ENCODE data around the gene PRIM2.
"Not testable (repeated sequence)": the region's sequence is repeated elsewhere in the genome, so short reads cannot be mapped to it uniquely, and the experiment has no call there.

PRIM2 gene

GRCh38 chr6:57392047-57392446 lies 74.6 kb downstream of the PRIM2 start:
- not testable (repeated sequence) for H3K4me3 Mint-ChIP-seq; H3K9me3 Mint-ChIP-seq; ATAC-seq (replicated peaks; ENCODE audit: extremely low read depth, poor library complexity, severe bottlenecking); H3K36me3 Mint-ChIP-seq (ENCODE audit: insufficient read depth); H3K27ac Mint-ChIP-seq (ENCODE audit: low read depth); H3K27me3 Mint-ChIP-seq; DNase-seq (ENCODE audit: low spot score in 2 of 2)
- H3K4me1 Mint-ChIP-seq = peaks cover 30% of the 10 kb centered on the region

GRCh38 chr6:57419341-57419740 lies 101.9 kb downstream of the PRIM2 start:
- not testable (repeated sequence) for H3K27ac Mint-ChIP-seq (ENCODE audit: low read depth); H3K4me3 Mint-ChIP-seq; H3K27me3 Mint-ChIP-seq; H3K36me3 Mint-ChIP-seq (ENCODE audit: insufficient read depth); ATAC-seq (replicated peaks; ENCODE audit: extremely low read depth, poor library complexity, severe bottlenecking); H3K9me3 Mint-ChIP-seq; DNase-seq (ENCODE audit: low spot score in 2 of 2)
- H3K4me1 Mint-ChIP-seq = peaks cover 20% of the 10 kb centered on the region

- peaks cover 20% of the 10 kb centered on the region for H3K4me1 Mint-ChIP-seq
- DNase-seq (ENCODE audit: low spot score in 2 of 2) (no peak), ATAC-seq (replicated peaks; ENCODE audit: extremely low read depth, poor library complexity, severe bottlenecking) (no peak)
- no peak overlapping the region for H3K27ac Mint-ChIP-seq (ENCODE audit: low read depth)
- peaks cover 3% of the 10 kb centered on the region for H3K36me3 Mint-ChIP-seq (ENCODE audit: insufficient read depth)
- H3K9me3 Mint-ChIP-seq = no peaks in the 10 kb centered on the region
- H3K27me3 Mint-ChIP-seq = no peaks in the 10 kb centered on the region
- H3K4me3 Mint-ChIP-seq = no peak overlapping the region
These were observed 104.1 kb downstream of the PRIM2 start for GRCh38 chr6:57421503-57421902.

GRCh38 chr6:57423468-57423867 lies 106.0 kb downstream of the PRIM2 start:
- Mint-ChIP-seq H3K4me3 (no peak overlapping the region), H3K27me3 (no peaks in the 10 kb centered on the region), H3K36me3 (ENCODE audit: insufficient read depth) (peaks cover 3% of the 10 kb centered on the region), H3K4me1 (peaks cover 20% of the 10 kb centered on the region), H3K9me3 (no peaks in the 10 kb centered on the region), H3K27ac (ENCODE audit: low read depth) (no peak overlapping the region)
- no peak for ATAC-seq (replicated peaks; ENCODE audit: extremely low read depth, poor library complexity, severe bottlenecking)
- no peak for DNase-seq (ENCODE audit: low spot score in 2 of 2)

- ATAC-seq (replicated peaks; ENCODE audit: extremely low read depth, poor library complexity, severe bottlenecking); H3K4me3 Mint-ChIP-seq; H3K27me3 Mint-ChIP-seq; H3K9me3 Mint-ChIP-seq; DNase-seq (ENCODE audit: low spot score in 2 of 2); H3K36me3 Mint-ChIP-seq (ENCODE audit: insufficient read depth): not testable (repeated sequence)
- Mint-ChIP-seq H3K4me1 (peaks cover 38% of the 10 kb centered on the region), H3K27ac (ENCODE audit: low read depth) (peak overlapping the region; percentile 67)
These were observed 114.3 kb downstream of the PRIM2 start for GRCh38 chr6:57431742-57432141.

- peak overlapping the region; percentile 67 for H3K27ac Mint-ChIP-seq (ENCODE audit: low read depth)
- no peak overlapping the region for H3K4me3 Mint-ChIP-seq
- ATAC-seq (replicated peaks; ENCODE audit: extremely low read depth, poor library complexity, severe bottlenecking) (no peak), DNase-seq (ENCODE audit: low spot score in 2 of 2) (no peak)
- H3K4me1 Mint-ChIP-seq = peaks cover 38% of the 10 kb centered on the region
- peaks cover 3% of the 10 kb centered on the region for H3K36me3 Mint-ChIP-seq (ENCODE audit: insufficient read depth)
- H3K9me3 Mint-ChIP-seq = no peaks in the 10 kb centered on the region
- H3K27me3 Mint-ChIP-seq = no peaks in the 10 kb centered on the region
These were observed 114.7 kb downstream of the PRIM2 start for GRCh38 chr6:57432157-57432556.

- H3K4me1 Mint-ChIP-seq = peaks cover 38% of the 10 kb centered on the region
- peak overlapping the region; percentile 13 for H3K27ac Mint-ChIP-seq (ENCODE audit: low read depth)
- H3K9me3 Mint-ChIP-seq = no peaks in the 10 kb centered on the region
- peaks cover 3% of the 10 kb centered on the region for H3K36me3 Mint-ChIP-seq (ENCODE audit: insufficient read depth)
- ATAC-seq (replicated peaks; ENCODE audit: extremely low read depth, poor library complexity, severe bottlenecking) (peak; percentile 60), DNase-seq (ENCODE audit: low spot score in 2 of 2) (no peak)
- H3K4me3 Mint-ChIP-seq = peak overlapping the region; percentile 16
- no peaks in the 10 kb centered on the region for H3K27me3 Mint-ChIP-seq
These were observed 115.7 kb downstream of the PRIM2 start for GRCh38 chr6:57432919-57433684.

GRCh38 chr6:57433790-57434189 lies 116.4 kb downstream of the PRIM2 start:
- DNase-seq (ENCODE audit: low spot score in 2 of 2); H3K4me3 Mint-ChIP-seq; ATAC-seq (replicated peaks; ENCODE audit: extremely low read depth, poor library complexity, severe bottlenecking); H3K9me3 Mint-ChIP-seq; H3K27me3 Mint-ChIP-seq; H3K36me3 Mint-ChIP-seq (ENCODE audit: insufficient read depth): not testable (repeated sequence)
- Mint-ChIP-seq H3K4me1 (peaks cover 38% of the 10 kb centered on the region), H3K27ac (ENCODE audit: low read depth) (peak overlapping the region; percentile 77)

- Mint-ChIP-seq H3K27ac (ENCODE audit: low read depth) (peak overlapping the region; percentile 77), H3K4me3 (no peak overlapping the region), H3K27me3 (no peaks in the 10 kb centered on the region), H3K4me1 (peaks cover 35% of the 10 kb centered on the region), H3K36me3 (ENCODE audit: insufficient read depth) (peaks cover 3% of the 10 kb centered on the region), H3K9me3 (no peaks in the 10 kb centered on the region)
- DNase-seq (ENCODE audit: low spot score in 2 of 2) (no peak), ATAC-seq (replicated peaks; ENCODE audit: extremely low read depth, poor library complexity, severe bottlenecking) (no peak)
These were observed 117.5 kb downstream of the PRIM2 start for GRCh38 chr6:57434944-57435343.

- Mint-ChIP-seq H3K27me3 (no peaks in the 10 kb centered on the region), H3K4me3 (no peak overlapping the region), H3K4me1 (peaks cover 33% of the 10 kb centered on the region), H3K27ac (ENCODE audit: low read depth) (no peak overlapping the region), H3K36me3 (ENCODE audit: insufficient read depth) (peaks cover 3% of the 10 kb centered on the region), H3K9me3 (no peaks in the 10 kb centered on the region)
- ATAC-seq (replicated peaks; ENCODE audit: extremely low read depth, poor library complexity, severe bottlenecking) (no peak), DNase-seq (ENCODE audit: low spot score in 2 of 2) (no peak)
These were observed 118.2 kb downstream of the PRIM2 start for GRCh38 chr6:57435475-57436160.

GRCh38 chr6:57440735-57441134 lies 123.3 kb downstream of the PRIM2 start:
- H3K4me3 Mint-ChIP-seq; H3K36me3 Mint-ChIP-seq (ENCODE audit: insufficient read depth); H3K27me3 Mint-ChIP-seq; H3K27ac Mint-ChIP-seq (ENCODE audit: low read depth); DNase-seq (ENCODE audit: low spot score in 2 of 2); H3K9me3 Mint-ChIP-seq; ATAC-seq (replicated peaks; ENCODE audit: extremely low read depth, poor library complexity, severe bottlenecking); H3K4me1 Mint-ChIP-seq: not testable (repeated sequence)

- not testable (repeated sequence) for H3K36me3 Mint-ChIP-seq (ENCODE audit: insufficient read depth); H3K27ac Mint-ChIP-seq (ENCODE audit: low read depth); ATAC-seq (replicated peaks; ENCODE audit: extremely low read depth, poor library complexity, severe bottlenecking)
These were observed 124.7 kb downstream of the PRIM2 start for GRCh38 chr6:57442133-57442532.

GRCh38 chr6:57443181-57443580 lies 125.8 kb downstream of the PRIM2 start:
- not testable (repeated sequence) for DNase-seq (ENCODE audit: low spot score in 2 of 2); H3K9me3 Mint-ChIP-seq; H3K4me1 Mint-ChIP-seq; ATAC-seq (replicated peaks; ENCODE audit: extremely low read depth, poor library complexity, severe bottlenecking); H3K27me3 Mint-ChIP-seq; H3K36me3 Mint-ChIP-seq (ENCODE audit: insufficient read depth); H3K4me3 Mint-ChIP-seq; H3K27ac Mint-ChIP-seq (ENCODE audit: low read depth)

More at GRCh38 chr6:57442133-57442532, 124.7 kb downstream of the PRIM2 start:
- not testable (repeated sequence) for DNase-seq (ENCODE audit: low spot score in 2 of 2); H3K9me3 Mint-ChIP-seq; H3K4me3 Mint-ChIP-seq; H3K27me3 Mint-ChIP-seq; H3K4me1 Mint-ChIP-seq

All from central memory CD8-positive, alpha-beta T cell (primary cell).